CD4-positive, alpha-beta T cell treated with Interleukin-17A for 1 hour (primary cell): ENCODE data around the gene HTRA1.

Experiments used
- DNase-seq: peaks from one replicate; pipeline ENCODE4 v3.0.0-alpha.2; 2020

HTRA1 gene

DNA sequence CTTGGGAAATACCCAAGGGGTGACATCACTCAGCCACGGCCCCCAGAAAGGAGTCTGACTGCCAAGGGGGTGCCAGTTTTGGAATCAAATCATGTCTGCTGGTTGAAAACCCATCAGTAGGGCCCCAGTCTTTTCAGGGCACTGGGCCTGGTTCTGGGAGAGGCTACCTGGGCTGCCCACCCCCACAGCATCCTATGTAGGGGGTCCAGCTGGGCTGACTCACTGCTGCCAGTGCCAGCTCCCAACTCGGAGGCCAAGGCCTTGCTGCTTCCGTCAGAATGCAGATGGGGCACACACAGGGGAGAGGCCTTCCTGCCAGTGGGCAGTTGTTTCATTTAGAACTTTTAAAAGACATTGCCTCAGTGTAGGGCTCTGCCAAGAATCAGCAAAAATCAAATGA, 59.7 kb downstream of the HTRA1 start:
- DNase-seq: no peak

DNA sequence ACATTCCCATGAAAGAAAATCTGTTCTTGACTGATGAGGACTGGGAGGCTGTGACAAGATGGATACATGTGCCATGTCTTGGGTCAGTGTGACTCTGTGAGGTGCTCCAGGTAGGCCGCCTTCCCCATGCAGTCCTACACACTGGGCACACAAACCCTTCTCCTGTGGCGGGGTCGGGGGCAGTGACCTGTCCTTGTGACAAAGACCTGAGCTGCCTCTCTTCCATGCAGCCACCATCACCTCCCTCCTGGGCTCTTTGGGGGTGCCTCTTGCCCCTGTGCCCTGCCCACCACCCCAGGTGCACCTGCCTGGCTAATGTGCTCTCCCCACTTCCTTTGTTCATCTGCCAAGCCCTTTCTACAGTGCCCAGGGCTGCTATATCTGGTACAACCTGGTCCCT, 63.5 kb downstream of the HTRA1 start:
- DNase-seq: no peak

DNA sequence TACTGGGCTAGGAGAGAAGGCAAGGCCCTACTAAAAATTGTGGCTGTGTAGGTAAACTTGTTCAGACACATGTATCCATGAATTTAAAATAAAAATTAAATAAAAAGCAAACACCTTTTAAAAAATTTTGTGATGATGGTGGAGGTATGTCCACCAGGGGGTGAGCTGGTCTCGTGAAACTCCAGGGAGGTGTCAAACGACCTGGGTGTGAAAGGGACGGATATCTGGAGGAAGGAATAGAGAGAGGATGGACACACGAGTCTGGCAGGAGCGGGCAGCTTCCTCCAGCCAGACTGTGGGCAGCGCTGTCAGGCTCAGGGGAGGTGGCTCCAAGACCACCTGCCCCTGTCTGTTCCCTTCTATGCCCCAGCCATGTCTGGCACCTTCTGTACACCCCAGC, 64.4 kb downstream of the HTRA1 start:
- peak; percentile 48 for DNase-seq

DNA sequence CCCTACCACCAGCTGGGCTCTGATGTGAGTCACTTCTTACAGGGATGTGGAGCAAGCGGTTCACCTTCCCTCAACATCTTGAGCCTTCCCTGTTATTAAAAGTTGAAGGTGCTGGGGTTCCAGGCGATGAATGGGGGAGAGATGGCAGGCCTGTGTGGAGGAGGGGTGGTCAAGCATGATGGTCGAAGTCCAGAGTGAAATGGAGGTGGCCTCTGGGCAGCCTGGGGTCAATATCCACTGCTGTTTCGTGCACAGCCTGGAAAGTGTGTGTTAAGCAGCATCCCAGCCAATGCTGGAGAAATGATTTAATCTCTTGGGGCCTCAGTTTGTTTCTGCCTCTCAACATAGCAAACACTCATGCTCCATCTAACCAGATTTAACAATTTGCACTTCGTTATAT, 65.5 kb downstream of the HTRA1 start:
- no peak for DNase-seq

DNA sequence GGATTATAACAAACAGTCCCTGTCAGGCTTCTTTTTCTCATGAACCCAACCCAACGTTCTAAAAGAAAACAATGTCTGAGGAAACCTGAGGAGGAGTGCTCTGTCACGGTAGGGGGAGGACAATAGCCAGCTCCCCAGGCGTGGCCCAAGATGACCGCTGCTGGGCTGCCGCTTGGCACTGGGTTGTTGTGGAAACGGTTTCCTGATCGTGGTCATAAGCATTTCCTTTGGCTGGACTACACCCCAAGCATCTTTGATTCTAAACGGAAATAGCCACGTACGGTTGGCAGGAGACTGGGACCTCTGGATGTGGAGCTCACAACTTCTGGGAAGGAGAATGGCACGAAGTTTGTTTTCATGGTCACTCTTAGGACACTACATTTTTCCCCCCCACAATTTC, 68.8 kb downstream of the HTRA1 start:
- no peak for DNase-seq

DNA sequence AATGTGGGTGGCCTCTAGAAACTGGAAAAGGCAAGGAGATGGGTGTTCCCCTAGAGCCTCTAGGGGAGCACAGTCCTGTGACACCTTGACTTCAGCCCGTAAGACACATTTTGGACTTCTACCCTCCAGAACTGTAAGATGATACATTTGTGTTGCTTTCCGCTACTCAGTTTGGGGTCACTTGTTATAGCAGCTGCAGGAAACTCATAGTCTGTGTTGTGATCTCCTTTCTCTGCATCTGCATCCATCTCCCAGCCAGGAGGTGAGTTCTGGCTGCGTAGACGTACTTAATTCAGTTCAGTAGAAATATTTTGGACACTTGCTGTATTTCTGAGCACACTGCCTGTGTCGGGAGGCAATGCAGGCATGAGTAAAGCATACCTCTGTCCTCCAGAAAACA, 69.9 kb downstream of the HTRA1 start:
- no peak for DNase-seq

DNA sequence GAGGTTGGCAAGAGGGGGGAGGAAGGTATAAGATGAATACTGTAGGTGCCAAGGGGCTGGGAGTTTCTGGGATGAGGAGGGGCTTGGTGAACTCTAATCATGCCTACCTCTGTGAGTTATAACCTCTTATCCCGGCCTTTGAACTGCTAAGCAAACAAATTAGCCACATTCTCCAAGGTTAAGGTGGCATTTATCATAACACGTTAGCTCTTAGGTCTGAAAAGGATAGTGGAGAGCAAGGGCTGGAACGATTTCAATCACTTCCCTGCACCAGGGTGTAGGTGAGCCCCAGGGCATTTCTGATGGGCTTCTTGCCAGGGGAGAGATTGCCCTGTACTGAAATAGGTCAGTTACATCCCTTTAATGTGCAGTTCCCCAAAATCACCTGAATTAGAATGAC, 70.6 kb downstream of the HTRA1 start:
- no peak for DNase-seq

DNA sequence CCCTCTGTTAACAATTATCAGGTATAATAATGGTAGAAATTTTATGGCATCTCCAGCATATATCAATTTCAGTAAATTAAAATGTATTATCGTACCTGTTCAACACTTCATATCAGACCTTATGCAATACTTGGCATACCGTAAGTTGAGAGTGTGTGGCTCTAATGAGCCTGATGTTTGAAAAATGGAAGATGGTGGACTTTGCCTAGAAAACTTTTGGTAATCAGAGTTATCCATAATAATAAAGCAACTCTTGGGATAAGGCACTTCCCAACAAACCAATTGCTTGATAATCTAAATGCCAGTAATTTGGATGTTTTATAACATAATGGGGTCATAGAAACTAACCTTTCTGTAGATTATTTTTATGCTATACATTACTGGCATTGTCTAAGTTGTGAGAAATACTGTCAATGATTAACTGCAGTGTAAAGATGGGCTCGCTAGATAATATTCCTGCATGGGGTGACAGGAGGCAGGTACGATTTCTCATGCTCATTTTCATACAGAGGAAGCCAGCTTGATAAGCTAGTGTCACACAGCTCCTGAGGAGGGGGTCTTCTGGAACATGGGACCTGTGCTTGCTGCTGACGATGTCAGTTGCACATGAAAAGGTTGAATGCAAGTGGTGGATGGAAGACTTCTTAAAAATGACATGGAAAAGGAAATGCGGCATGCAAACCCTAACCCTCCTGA, 71.4 kb downstream of the HTRA1 start:
- no peak for DNase-seq

DNA sequence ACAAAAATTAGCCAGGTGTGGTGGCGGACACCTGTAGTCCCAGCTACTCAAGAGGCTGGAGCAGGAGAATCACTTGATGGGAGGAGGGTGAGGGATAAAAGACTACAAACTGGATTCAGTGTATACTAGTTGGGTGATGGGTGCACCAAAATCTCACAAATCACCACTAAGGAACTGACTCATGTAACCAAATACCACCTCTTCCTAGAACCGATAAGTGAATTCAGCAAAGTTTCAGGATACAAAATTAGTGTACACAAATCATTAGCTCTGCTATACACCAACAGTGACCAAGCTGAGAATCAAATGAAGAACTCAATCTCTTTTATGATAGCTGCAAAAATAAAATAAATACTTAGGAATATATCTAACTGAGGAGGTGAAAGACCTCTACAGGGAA, 76.2 kb downstream of the HTRA1 start:
- DNase-seq: no peak

DNA sequence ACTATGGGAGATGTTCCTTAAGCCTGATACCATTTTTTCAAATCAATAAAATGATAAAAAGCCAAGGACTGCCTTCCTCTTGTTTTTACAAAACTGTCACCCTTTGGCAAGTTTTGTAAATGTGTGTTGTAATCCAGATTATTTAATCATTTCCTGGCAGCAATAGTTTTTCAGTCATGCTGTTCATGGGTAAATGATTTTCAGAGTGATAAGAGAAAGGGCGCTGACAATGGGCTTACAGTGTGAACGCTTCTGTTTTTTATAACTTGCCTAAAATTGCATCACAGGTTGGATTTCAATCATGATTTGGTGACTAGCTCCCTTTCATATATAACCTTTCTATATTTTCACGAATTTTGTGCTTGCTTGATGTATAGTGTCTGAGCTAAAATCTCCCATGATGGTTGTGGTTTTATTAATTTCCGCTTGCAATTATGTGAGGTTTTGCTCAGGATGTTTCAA, 80.2 kb downstream of the HTRA1 start:
- DNase-seq: peak; percentile 44

DNA sequence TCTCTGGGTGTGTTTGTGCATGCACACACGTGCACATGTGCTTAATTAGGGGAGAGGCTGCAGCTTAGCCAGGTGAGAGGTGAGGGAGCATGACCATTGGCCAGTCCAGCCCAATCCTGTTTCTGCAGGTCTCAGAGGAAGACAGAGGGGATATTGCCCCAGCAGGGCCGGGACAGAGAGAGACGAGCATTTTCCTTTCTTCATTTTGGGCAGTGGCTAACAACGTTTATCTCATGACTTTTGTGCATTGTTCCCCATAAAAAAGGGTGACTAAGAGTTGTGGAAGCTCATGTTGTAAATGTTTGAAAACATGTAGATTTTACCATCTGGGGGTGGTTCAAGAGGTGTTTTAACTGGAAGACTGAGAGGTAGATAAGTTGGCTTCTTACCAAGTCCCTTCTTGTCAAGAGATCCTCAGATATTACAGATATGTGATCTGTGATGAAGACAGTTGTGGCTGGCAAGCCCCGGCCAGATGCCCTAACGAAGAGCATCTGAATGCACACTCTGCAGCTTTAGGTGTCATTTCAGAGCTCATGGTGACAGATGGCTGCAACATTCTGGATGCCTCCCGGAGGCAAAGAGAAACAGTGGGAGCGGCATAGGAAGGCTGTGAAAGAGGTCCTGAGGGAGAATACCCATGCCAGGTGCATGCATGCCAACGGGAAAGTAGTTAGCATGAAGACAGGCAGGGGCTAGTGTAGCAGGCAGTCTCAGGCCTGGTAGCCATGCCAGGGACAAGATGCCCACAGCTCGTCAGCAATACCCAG, 82.5 kb downstream of the HTRA1 start:
- DNase-seq: no peak

DNA sequence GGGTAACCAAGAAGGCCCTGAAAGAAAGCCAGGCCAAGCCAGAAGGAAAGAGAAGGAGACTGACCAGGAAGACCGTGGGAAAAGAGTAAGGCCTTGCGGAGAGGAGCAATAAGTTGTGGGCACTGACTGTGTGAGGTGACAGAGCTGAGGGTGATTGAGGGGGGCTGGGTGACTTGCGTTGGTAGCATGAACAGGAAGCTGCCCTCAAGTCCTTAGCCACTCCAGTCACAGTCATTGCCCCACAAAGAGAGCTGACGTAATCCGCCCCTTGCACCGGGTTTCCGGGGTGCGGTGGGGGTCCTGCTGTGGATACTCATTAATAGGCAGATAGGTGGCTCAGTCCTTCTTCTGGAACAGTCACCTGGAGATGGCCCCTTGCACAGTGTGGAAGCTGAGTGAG, 83.1 kb downstream of the HTRA1 start:
- DNase-seq: peak; percentile 52

DNA sequence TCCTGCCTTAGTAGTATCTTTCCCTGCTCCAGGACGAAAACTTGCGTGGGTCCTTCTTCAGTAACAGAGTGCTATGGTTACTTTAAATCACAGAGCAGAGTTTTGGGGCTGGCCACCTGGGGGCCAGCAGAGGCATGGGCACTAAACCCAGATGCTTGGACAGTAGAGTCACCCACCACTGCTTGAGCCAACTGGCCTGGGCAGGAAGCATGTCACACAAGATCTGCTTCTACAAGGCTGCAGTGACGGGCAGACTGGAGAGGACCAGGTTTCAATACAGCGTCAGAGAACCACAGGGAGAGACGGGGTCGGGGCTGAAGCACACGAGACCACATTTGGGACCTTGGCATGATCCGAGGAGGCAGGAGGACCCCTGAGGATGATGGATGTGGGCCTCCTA, 84.9 kb downstream of the HTRA1 start:
- DNase-seq: no peak

DNA sequence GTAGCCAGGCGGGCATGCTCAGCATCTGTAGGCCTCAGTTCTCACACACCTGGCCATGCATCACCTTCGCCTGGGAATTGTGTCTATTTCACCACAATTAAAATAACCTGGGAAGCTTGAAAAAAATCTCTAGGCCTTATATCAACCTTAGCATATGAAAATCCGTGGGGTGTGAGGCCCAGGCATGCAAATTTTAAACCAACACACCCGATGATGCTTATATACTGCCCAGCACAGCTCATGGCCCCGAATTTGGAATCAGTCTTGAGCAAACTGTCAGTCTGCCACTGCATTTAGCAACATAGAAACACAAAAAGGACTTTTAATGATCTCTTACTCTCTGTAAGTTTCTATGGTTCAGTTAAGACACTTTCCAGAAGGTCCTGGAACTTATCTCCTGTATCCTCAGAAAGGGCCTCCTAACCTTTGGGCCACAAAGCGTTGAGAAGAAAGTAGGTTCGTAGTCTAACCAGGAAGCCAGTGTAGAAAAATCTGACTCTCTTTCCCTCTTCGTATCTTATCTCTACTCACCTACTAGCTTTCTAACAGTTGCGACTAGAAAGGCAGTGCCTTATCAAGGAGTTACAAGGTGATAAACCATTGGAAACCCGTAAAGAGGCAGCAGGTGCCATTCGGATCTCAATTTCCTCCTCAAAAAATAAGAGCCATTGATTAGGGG, 87.2 kb downstream of the HTRA1 start:
- no peak for DNase-seq

DNA sequence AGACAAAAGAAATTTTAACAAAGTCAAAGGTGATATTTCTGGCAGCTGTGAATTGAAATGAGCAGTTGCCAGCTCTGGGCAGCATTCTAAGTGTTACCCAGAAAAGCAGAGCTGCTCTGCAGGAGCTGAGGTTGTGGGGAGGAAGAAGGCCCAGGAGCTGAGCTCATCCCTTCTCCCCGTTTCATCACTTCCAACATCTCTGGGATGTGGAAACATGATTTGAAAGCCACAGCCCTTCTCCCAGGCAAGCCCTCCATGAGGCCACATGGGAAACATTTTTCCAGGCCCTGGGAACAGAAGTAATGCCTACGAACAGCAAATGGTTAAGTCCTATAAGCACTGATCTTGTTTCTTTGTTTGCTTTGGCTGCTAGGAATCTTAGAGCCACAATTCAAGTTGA, 88.3 kb downstream of the HTRA1 start:
- no peak for DNase-seq

DNA sequence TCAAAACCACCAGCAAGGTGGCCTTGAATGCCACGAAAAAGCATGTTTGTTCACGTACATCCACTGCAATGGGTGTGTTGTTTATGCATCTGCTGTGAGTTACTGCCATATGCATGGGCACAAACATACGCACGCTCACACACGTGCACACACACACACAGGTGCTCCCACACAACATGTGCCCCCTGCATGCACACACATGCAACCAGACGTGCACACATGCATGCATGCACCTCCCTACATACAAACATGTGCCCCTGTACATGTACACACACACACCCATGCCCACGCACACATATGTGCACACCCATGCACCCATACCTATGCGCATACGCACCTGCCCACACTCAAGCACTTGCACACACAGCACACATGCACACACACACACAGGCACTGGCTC, 89.1 kb downstream of the HTRA1 start:
- DNase-seq: no peak

DNA sequence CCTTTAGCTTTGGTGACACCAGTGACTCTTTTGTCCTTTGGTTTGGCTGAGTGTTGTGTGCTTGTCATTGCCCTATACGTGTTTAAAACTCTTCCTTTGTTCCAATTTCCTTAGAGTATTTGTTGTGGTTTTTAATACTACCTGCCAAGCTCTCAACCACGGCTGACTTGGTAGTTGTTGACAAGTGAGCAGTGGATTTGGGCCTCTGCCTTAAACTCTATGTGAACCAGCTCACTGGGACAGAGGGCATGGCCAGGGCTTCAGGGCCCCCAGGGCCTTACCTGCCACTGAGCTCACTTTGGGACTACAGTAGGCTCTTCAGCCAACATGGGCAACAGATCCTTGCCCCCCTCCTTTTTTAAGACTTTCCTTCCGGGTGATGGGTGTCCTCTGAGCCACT, 89.6 kb downstream of the HTRA1 start:
- no peak for DNase-seq

DNA sequence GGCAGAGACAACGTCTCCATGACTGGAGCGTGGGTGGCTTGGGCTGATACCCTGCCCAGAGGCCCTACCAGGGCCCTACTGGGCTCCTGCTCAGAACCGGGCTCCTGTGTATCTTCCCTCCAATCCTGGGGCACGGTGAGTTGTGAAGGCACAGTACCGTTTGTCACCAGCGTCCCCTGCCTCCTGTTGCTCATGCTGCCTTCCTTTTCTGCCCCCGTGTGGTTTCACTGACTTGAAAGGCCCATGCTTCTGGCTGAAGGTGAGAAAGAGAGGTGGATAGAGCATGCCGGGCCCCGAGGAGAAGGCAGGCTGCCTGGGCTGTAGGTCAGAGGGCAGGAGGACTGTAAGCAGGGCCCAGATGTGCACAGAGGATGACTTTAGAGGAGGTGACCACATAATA, 90.1 kb downstream of the HTRA1 start:
- DNase-seq: peak; percentile 55

DNA sequence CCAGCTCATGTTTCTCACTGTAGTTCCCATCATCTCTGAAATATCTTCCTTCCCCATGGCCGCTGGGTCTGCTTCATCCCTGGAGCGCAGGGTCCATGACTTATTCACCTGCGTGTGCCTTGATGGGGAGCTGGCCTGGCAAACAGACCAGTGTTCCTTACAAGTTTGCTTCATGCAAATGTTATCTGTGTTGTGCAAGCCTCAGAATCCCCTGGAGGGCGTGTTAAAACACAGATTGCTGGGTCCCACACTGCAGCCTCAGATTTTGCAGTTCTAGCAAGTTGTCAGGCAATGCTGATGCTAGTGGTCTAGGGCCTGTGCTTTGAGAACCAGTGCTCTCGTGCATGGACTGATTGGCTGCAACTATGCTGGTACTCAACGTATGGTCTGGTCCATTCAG, 92.0 kb downstream of the HTRA1 start:
- no peak for DNase-seq

DNA sequence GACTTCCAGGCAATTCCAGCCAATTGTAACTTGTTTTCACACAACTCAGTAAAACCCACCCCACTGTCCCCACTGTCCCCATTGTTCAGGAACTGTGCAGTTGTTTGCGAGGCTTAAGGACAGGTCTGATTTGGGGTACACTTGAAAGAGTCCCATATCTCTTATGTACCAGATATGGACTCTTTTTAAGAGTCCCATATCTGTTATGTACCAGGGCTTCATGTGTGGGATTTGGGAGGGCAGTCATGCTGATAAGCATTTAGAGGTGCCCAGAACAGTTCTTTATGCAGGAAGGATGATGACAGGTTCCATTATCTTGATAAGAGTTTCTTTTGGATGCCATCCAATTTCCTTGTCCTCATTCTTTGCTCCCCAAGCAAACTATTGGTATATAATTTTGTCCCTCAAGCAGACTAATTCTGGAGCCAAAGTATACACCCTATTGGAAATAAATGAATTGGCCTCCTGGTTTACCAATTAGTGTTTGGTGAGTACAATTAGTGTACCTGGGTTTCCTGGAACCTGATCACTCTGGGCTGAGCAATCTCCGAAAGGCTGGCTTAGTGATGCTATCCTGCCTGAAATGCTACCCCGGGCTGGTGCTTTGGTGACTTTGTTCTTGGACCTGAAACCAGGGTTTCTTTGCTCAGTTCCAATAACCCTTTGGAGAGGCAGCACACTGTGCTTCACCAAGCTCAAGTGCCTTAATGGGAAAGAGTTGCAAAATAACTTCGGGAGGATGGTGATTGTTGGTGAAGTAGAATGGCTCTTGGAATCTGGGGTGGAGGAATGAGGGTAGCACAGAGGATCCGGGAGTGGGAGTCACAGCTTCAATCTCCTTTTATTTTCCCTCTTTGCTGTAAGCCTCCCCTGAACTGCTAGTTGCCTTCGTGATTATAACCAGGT, 93.0 kb downstream of the HTRA1 start:
- no peak for DNase-seq

DNA sequence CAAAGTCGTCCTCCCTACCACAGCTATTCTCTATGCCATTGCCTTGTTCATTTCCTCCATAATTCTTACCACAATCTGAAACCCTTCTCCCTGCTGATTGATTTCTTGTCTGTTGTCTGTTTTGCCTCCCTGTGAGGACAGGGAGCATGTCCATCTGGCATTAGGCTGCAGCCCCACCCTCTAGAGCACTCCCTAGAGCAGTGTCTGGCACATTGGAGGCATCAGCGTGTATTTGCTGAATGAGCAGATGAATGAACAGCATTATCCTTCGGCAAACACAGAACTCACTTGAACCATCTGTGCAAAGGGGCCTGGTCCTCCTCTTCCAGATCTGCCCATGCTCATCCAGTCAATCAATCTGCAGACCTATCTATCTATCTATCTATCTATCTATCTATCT, 94.1 kb downstream of the HTRA1 start:
- no peak for DNase-seq

DNA sequence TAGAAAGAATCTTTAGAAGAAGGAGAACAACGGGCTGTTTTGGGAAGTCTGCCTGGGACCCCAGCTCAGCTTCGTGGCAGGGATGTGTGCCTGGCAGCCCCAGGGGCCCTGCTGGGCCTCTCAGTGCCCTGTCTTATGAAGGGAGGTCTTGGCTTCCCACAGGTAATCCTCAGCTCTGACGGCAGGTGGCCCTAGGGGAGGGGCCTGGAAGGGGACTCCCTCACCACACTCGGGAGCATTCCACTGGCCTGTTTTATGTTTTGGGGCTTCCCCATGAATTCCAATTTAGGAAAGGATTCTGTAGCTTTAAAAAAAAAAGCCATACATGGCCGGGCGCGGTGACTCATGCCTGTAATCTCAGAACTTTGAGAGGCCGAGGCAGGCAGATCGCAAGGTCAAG, 96.2 kb downstream of the HTRA1 start:
- DNase-seq: no peak

DNA sequence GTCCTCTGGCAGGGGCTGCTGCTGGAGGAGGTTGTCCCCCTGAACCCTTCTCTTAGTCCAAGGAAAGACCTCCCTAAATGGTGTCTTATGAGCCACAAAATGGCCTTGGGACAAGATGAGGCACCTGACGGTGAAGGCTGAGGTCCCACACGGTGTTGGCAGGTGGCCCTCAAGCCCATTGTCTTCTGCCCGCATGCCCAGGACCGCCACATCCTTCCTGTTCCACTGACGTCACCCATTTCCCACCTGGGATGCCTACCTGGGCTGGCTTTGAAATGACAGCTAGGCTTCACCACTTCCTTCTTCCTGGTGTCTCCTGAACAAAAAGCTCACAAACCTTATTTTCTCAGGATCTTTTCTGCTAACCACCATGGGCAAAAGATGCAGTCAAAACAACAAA, 97.1 kb downstream of the HTRA1 start:
- peak; percentile 38 for DNase-seq
